ENCODE results near the gene M1AP.

DNA sequence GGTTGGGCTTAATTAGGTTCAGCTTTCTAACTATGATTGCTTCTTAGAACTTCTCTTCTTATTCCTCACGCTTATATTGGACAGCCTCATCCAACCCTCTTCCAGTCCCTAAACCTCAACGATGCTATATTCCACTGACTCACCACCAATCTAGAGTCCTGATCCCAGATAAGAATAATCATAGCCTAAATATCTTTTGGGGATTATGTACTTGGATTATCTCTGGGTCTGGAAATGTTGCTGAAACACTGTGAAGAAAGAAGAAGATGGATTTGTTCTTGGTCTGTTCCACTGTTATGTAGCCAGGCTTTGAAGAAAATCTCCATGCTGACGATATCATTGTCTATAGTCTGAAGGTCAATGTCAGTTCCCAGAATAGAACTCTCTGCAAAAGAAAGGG, 66.7 kb downstream of the M1AP start:
- TF ChIP-seq, protein P1, sequence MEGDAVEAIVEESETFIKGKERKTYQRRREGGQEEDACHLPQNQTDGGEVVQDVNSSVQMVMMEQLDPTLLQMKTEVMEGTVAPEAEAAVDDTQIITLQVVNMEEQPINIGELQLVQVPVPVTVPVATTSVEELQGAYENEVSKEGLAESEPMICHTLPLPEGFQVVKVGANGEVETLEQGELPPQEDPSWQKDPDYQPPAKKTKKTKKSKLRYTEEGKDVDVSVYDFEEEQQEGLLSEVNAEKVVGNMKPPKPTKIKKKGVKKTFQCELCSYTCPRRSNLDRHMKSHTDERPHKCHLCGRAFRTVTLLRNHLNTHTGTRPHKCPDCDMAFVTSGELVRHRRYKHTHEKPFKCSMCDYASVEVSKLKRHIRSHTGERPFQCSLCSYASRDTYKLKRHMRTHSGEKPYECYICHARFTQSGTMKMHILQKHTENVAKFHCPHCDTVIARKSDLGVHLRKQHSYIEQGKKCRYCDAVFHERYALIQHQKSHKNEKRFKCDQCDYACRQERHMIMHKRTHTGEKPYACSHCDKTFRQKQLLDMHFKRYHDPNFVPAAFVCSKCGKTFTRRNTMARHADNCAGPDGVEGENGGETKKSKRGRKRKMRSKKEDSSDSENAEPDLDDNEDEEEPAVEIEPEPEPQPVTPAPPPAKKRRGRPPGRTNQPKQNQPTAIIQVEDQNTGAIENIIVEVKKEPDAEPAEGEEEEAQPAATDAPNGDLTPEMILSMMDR (IDR thresholded peaks at IDR 0.05; ENCODE audit: insufficient read depth, low read depth, low read length), result no peak
- TF ChIP-seq EZH2 (IDR thresholded peaks at IDR 0.05; ENCODE audit: insufficient read depth, low read length), result no peak

Measured in astrocyte (in vitro differentiated cells and primary cell).